Lower leg skin (tissue), 3 donors: ENCODE data around the gene PPP1R9B.

ENCODE experiments used
- CTCF ChIP-seq, 3 donors: fragments of 450-650 bp; IDR thresholded peaks; one replicate each; pipeline ENCODE4 v1.5.1; 2016; ENCODE audit warnings: antibody characterized with exemption in 3 of 3, mild to moderate bottlenecking in 3 of 3, moderate library complexity in 2 of 3
- POLR2A ChIP-seq, 2 donors: fragments of 450-650 bp; IDR thresholded peaks; one replicate each; pipeline ENCODE4 v1.6.1; 2016 to 2017; ENCODE audit warnings: antibody characterized with exemption in 2 of 2, mild to moderate bottlenecking in 1 of 2, moderate library complexity in 1 of 2

GRCh38 chr17:50094243-50094752, 56.2 kb downstream of the PPP1R9B start:
- peak in 2 of 3 donors; percentile 25 to 84 for TF ChIP-seq CTCF (IDR thresholded peaks at IDR 0.05)
- TF ChIP-seq POLR2A (IDR thresholded peaks at IDR 0.05) = no peak
